ENCODE results near the gene ARHGAP24.

DNA sequence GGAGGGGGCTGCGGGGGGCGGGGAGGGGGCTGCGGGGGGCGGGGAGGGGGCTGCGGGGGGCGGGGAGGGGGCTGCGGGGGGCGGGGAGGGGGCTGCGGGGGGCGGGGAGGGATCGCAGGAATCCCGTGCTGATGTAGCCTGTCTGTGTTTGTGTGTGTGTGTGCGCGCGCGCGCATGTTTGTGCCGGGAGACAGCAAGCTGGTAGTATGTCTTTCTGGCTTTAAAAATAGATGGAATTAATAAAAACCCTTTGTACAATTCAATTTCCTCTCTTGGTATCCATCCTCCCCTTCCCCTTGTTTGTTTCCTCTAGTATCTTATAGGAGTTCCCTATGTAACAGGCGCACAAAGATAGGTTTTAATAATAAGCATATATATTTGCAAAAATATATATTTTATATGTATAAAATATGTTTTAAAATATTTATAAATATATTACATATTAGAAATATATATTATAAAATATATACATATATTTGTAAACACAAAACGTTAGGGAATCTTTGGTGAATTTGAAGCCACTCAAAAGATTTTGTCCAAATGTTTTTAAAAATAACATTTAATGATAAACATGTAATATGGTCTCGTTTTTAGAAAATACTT lies 782 bp downstream of the ARHGAP24 start:
- TF ChIP-seq, protein P1, sequence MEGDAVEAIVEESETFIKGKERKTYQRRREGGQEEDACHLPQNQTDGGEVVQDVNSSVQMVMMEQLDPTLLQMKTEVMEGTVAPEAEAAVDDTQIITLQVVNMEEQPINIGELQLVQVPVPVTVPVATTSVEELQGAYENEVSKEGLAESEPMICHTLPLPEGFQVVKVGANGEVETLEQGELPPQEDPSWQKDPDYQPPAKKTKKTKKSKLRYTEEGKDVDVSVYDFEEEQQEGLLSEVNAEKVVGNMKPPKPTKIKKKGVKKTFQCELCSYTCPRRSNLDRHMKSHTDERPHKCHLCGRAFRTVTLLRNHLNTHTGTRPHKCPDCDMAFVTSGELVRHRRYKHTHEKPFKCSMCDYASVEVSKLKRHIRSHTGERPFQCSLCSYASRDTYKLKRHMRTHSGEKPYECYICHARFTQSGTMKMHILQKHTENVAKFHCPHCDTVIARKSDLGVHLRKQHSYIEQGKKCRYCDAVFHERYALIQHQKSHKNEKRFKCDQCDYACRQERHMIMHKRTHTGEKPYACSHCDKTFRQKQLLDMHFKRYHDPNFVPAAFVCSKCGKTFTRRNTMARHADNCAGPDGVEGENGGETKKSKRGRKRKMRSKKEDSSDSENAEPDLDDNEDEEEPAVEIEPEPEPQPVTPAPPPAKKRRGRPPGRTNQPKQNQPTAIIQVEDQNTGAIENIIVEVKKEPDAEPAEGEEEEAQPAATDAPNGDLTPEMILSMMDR (IDR thresholded peaks at IDR 0.05; ENCODE audit: poor library complexity): no peak
- TF ChIP-seq EZH2 (IDR thresholded peaks at IDR 0.05; ENCODE audit: borderline replicate concordance): no peak
